Activated naive CD4-positive, alpha-beta T cell treated with anti-CD3 and anti-CD28 coated beads, Interleukin-2, amount 50 U/mL, for 24 hours (primary cell): Measurements from ENCODE around the gene RAP2C.
"Not testable (repeated sequence)": the region's sequence is repeated elsewhere in the genome, so short reads cannot be mapped to it uniquely, and the experiment has no call there.

ENCODE experiments used
- H3K27ac Mint-ChIP-seq: one replicate; pipeline ENCODE4 v1.8.0; 2021; ENCODE audit warnings: mild to moderate bottlenecking, mixed read lengths
- H3K27me3 Mint-ChIP-seq: one replicate; pipeline ENCODE4 v1.8.0; 2021; ENCODE audit warnings: mixed read lengths
- H3K36me3 Mint-ChIP-seq: one replicate; pipeline ENCODE4 v1.8.0; 2021; ENCODE audit warnings: mixed read lengths
- H3K4me1 Mint-ChIP-seq: one replicate; pipeline ENCODE4 v1.8.0; 2021; ENCODE audit warnings: mixed read lengths
- H3K4me3 Mint-ChIP-seq: one replicate; pipeline ENCODE4 v1.8.0; 2021; ENCODE audit warnings: mild to moderate bottlenecking, mixed read lengths
- H3K9me3 Mint-ChIP-seq: one replicate; pipeline ENCODE4 v1.8.0; 2021; ENCODE audit warnings: mixed read lengths

Gene RAP2C

GRCh38 chrX:132171478-132171877 is 47.8 kb downstream of the RAP2C start:
- H3K27me3 Mint-ChIP-seq = no peaks in the 10 kb centered on the region
- no peak overlapping the region for H3K4me3 Mint-ChIP-seq
- H3K4me1 Mint-ChIP-seq = no peaks in the 10 kb centered on the region
- no peaks in the 10 kb centered on the region for H3K9me3 Mint-ChIP-seq
- H3K27ac Mint-ChIP-seq = no peak overlapping the region
- no peaks in the 10 kb centered on the region for H3K36me3 Mint-ChIP-seq

- Mint-ChIP-seq H3K9me3 (no peaks in the 10 kb centered on the region), H3K4me1 (no peaks in the 10 kb centered on the region), H3K27me3 (no peaks in the 10 kb centered on the region), H3K36me3 (no peaks in the 10 kb centered on the region), H3K4me3 (no peak overlapping the region), H3K27ac (no peak overlapping the region)
These were observed 49.7 kb downstream of the RAP2C start for GRCh38 chrX:132169554-132169953.

- peaks cover 4% of the 10 kb centered on the region for H3K4me1 Mint-ChIP-seq
- no peaks in the 10 kb centered on the region for H3K27me3 Mint-ChIP-seq
- H3K27ac Mint-ChIP-seq = no peak overlapping the region
- peaks cover 3% of the 10 kb centered on the region for H3K36me3 Mint-ChIP-seq
- no peaks in the 10 kb centered on the region for H3K9me3 Mint-ChIP-seq
- no peak overlapping the region for H3K4me3 Mint-ChIP-seq
These were observed 53.6 kb downstream of the RAP2C start for GRCh38 chrX:132165651-132166050.

GRCh38 chrX:132165005-132165404 is 54.2 kb downstream of the RAP2C start:
- Mint-ChIP-seq H3K27me3 (no peaks in the 10 kb centered on the region), H3K9me3 (no peaks in the 10 kb centered on the region), H3K27ac (no peak overlapping the region), H3K4me1 (peaks cover 4% of the 10 kb centered on the region), H3K36me3 (peaks cover 3% of the 10 kb centered on the region), H3K4me3 (no peak overlapping the region)

GRCh38 chrX:132163094-132163493 is 56.2 kb downstream of the RAP2C start:
- H3K27me3 Mint-ChIP-seq = not testable (repeated sequence)

GRCh38 chrX:132153166-132153565 is 66.1 kb downstream of the RAP2C start:
- H3K27ac Mint-ChIP-seq = no peak overlapping the region
- H3K36me3 Mint-ChIP-seq = no peaks in the 10 kb centered on the region
- H3K4me1 Mint-ChIP-seq = no peaks in the 10 kb centered on the region
- H3K4me3 Mint-ChIP-seq = no peak overlapping the region
- no peaks in the 10 kb centered on the region for H3K27me3 Mint-ChIP-seq
- no peaks in the 10 kb centered on the region for H3K9me3 Mint-ChIP-seq

More at GRCh38 chrX:132163094-132163493, 56.2 kb downstream of the RAP2C start:
- not testable (repeated sequence) for H3K27ac Mint-ChIP-seq, H3K36me3 Mint-ChIP-seq, H3K4me1 Mint-ChIP-seq, H3K9me3 Mint-ChIP-seq, H3K4me3 Mint-ChIP-seq
